Ovary (tissue), 9 donors: Measurements from ENCODE around the gene NAPSA. TPM values are rescaled to one million over a fixed set of nuclear protein-coding genes. Genes with fewer than 3 reads are reported as not detected.
A peak's percentile ranks its signal among the peaks of the same experiment; 100 is the strongest.

Experiments
- DNase-seq, 5 donors: peaks; one replicate each; pipeline ENCODE4 v3.0.0-alpha.2; 2019 to 2020
- H3K27ac ChIP-seq, 2 donors: fragments of 200-600 bp; one replicate each; pipeline versions ENCODE4 v1.5.1 to v1.8.0; 2019 to 2022
- H3K27me3 ChIP-seq: fragments of 200-600 bp; one replicate; pipeline ENCODE4 v1.8.0; 2022
- H3K36me3 ChIP-seq: fragments of 200-600 bp; sonication (generic); one replicate; pipeline ENCODE4 v1.5.1; 2019
- H3K4me1 ChIP-seq: one replicate; pipeline ENCODE4 v1.8.1; 2013; ENCODE audit warnings: mild to moderate bottlenecking, moderate library complexity; ENCODE audit not compliant: insufficient read depth
- H3K4me3 ChIP-seq: fragments of 200-600 bp; sonication (generic); one replicate; pipeline ENCODE4 v1.5.1; 2017
- H3K9me3 ChIP-seq, 2 donors: fragments of 200-600 bp in 1 of 2; sonication (generic) in 1 of 2; one replicate each; pipeline versions ENCODE4 v1.5.1 to v1.8.1; 2013 to 2019; ENCODE audit warnings: mild to moderate bottlenecking in 1 of 2, moderate library complexity in 1 of 2
- CTCF ChIP-seq, 3 donors: fragments of 450-650 bp in 2 of 3; fragments of 200-600 bp in 1 of 3; IDR thresholded peaks; one replicate each; pipeline versions ENCODE4 v1.5.1 to v1.8.0; 2016 to 2022; ENCODE audit warnings: antibody characterized with exemption in 3 of 3, mild to moderate bottlenecking in 1 of 3
- EP300 ChIP-seq: sonication (generic); formaldehyde crosslinking; IDR thresholded peaks from one replicate; pipeline ENCODE4 v1.6.1; 2017; ENCODE audit warnings: antibody characterized with exemption
- POLR2A ChIP-seq: fragments of 450-650 bp; IDR thresholded peaks from one replicate; pipeline ENCODE4 v1.6.1; 2017; ENCODE audit warnings: antibody characterized with exemption, mild to moderate bottlenecking, moderate library complexity
- whole genome bisulfite sequencing, 3 donors: extraction: QIAGEN DNeasy Blood & Tissue Kit in 1 of 3; methylation state at CpG; one replicate each; pipeline versions ENCODE4 v1.1.5 to v1.1.7; 2013 to 2017; 5-methylcytosine and 5-hydroxymethylcytosine counted together
- intact Hi-C, 4 donors: fragments of 100-400 bp; cut with DNase I; formaldehyde crosslinking; loops; one replicate each; pipeline versions ENCODE4 v1.11.0 to v1.15.1; 2022 to 2023
- polyA plus RNA-seq, 2 donors: library from polyadenylated mRNA; stranded (reverse); fragments of 200-250 nt in 1 of 2; fragments of 350-450 nt in 1 of 2; fragmentation: Illumina TruSeq in 1 of 2; extraction: RNeasy Lipid Tissue Mini Kit (QIAGEN cat#74804) in 1 of 2; gene quantifications; one replicate each; pipeline ENCODE4 v1.2.3, GENCODE V29; 2013 to 2014
- total RNA-seq, 7 donors: library from RNA; depleted of rRNA in 2 of 7; stranded (reverse); fragments of >200 nt in 2 of 7; fragmentation: NEBNext Ultra II Directional in 3 of 7; extraction: Animal tissue kit (Norgen Biotek cat#: 25700) in 3 of 7; gene quantifications; one replicate each; pipeline versions ENCODE4 v1.1.0 to v1.2.4, GENCODE V29; 2016 to 2023
- donor health status: DM: no; HTN: no; CAD: no; lungs with moderate emphysema.
- donor health status: DM: no; HTN: no; CAD: no.
- donor health status: Bipolar disorder and iron deficiency.
- donor health status: DM: yes; HTN: yes; CAD: no.
- donor health status: DM: no; HTN: no; CAD: no.
- donor health status: DM: yes; HTN: yes; CAD: no.

NAPSA gene
- total and polyA plus RNA-seq, 9 donors: 0.40 to 2.7 (median 0.97) TPM

GRCh38 chr19:50326101-50326664, 39.3 kb downstream of the NAPSA start:
- WGBS, 3 donors: 0 to 3% (median 2%) methylated on average over 25 to 26 of the region's 26 CpGs
- no peak overlapping the region for H3K4me3 ChIP-seq
- peaks cover 0 to 5% of the 10 kb centered on the region in 2 donors for H3K9me3 ChIP-seq
- DNase-seq: no peak
- no peak for TF ChIP-seq EP300
- no peak for TF ChIP-seq POLR2A
- TF ChIP-seq CTCF (IDR thresholded peaks at IDR 0.05): no peak
- H3K27ac ChIP-seq: no peak overlapping the region
- H3K27me3 ChIP-seq: no peaks in the 10 kb centered on the region
- intact Hi-C loops: no loop called here
- peaks cover 3% of the 10 kb centered on the region for H3K4me1 ChIP-seq
- no peaks in the 10 kb centered on the region for H3K36me3 ChIP-seq

- Histone ChIP-seq H3K4me3 (no peak overlapping the region), H3K4me1 (peaks cover 3% of the 10 kb centered on the region), H3K36me3 (no peaks in the 10 kb centered on the region), H3K9me3 (peaks cover 0 to 5% of the 10 kb centered on the region in 2 donors), H3K27me3 (no peaks in the 10 kb centered on the region), H3K27ac (no peak overlapping the region)
- intact Hi-C loops: no loop called here
- TF ChIP-seq CTCF (IDR thresholded peaks at IDR 0.05) (no peak), POLR2A (no peak), EP300 (no peak)
- peak in 2 of 5 donors; percentile 52 to 59 for DNase-seq
- 1 to 2% (median 2%) methylated on average over 24 to 48 of the region's 48 CpGs for WGBS, 3 donors
Measured at GRCh38 chr19:50325310-50326100, 39.9 kb downstream of the NAPSA start.

- 61 to 73% (median 61%) methylated on average over 11 of the region's 11 CpGs for WGBS, 3 donors
- H3K9me3 ChIP-seq: peaks cover 0 to 2% of the 10 kb centered on the region in 2 donors
- H3K36me3 ChIP-seq: no peaks in the 10 kb centered on the region
- no peak overlapping the region for H3K4me3 ChIP-seq
- H3K4me1 ChIP-seq: no peaks in the 10 kb centered on the region
- intact Hi-C loops: no loop called here
- no peak overlapping the region for H3K27ac ChIP-seq
- DNase-seq: no peak
- no peaks in the 10 kb centered on the region for H3K27me3 ChIP-seq
- no peak for TF ChIP-seq POLR2A
- no peak for TF ChIP-seq EP300
- no peak for TF ChIP-seq CTCF (IDR thresholded peaks at IDR 0.05)
Measured at GRCh38 chr19:50324331-50324730, 41.1 kb downstream of the NAPSA start.

GRCh38 chr19:50323782-50324133, 41.7 kb downstream of the NAPSA start:
- DNase-seq: no peak
- no peak overlapping the region for H3K27ac ChIP-seq
- 86 to 93% (median 87%) methylated on average over 12 of the region's 12 CpGs for WGBS, 3 donors
- H3K36me3 ChIP-seq: no peaks in the 10 kb centered on the region
- TF ChIP-seq EP300 (no peak), POLR2A (no peak), CTCF (IDR thresholded peaks at IDR 0.05) (no peak)
- intact Hi-C loops: no loop called here
- no peak overlapping the region for H3K4me3 ChIP-seq
- no peaks in the 10 kb centered on the region for H3K27me3 ChIP-seq
- no peaks in the 10 kb centered on the region for H3K9me3 ChIP-seq
- H3K4me1 ChIP-seq: no peaks in the 10 kb centered on the region
